ENCODE data around the gene ABCF3.

The ABCF3 gene

DNA sequence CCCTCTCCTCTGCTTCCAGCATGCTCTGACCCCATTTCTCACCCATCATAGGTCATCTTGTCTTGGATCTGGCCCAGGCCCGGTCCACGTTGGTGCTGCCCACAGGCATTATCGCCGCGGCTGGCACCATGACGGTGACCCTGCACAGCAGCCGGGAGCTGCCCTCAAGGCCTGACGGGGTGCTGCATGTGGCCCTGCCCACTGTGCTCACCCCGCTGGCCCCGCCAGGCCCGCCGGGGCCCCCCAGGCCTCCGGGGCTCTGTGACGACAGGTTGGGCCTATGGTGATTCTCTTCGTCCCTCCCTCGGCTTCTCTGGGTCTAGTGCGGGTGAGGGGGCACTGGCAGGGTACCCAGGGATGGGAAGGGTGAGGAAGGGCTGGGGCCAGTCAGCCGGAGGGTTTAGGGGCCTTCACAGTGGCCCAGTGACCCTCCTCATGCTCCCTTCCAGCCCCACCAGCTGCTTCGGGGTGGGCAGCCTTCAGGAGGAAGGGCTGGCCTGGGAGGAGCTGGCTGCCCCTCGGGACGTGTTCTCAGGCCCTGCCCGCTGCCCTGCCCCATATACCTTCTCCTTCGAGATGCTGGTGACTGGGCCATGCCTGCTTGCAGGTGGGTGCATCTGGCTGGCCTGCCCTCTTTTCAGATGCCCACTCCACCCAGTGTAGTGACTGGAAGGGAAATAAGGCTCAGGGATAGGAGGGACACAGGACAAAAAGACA lies 47.3 kb downstream of the ABCF3 start:
- DNase-seq (ENCODE audit: low spot score): no peak

DNA sequence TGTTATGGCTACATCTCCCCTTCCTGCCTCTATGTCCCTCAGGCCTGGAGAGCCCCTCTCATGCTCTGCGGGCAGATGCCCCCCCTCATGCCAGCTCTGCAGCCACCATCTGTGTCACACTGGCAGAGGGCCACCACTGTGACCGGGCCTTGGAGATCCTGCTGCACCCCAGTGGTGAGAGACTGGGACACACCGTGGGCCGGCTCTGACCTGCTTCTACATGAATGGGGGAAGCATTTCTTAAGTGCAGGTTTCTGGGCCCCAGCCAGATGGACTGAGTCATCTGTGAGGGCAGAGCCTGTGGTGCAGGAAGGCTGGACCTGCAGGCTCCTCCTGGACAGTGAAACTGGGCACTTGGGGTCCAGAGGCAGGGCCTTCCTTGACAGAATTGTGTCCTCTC lies 48.2 kb downstream of the ABCF3 start:
- DNase-seq (ENCODE audit: low spot score): peak; percentile 57

DNA sequence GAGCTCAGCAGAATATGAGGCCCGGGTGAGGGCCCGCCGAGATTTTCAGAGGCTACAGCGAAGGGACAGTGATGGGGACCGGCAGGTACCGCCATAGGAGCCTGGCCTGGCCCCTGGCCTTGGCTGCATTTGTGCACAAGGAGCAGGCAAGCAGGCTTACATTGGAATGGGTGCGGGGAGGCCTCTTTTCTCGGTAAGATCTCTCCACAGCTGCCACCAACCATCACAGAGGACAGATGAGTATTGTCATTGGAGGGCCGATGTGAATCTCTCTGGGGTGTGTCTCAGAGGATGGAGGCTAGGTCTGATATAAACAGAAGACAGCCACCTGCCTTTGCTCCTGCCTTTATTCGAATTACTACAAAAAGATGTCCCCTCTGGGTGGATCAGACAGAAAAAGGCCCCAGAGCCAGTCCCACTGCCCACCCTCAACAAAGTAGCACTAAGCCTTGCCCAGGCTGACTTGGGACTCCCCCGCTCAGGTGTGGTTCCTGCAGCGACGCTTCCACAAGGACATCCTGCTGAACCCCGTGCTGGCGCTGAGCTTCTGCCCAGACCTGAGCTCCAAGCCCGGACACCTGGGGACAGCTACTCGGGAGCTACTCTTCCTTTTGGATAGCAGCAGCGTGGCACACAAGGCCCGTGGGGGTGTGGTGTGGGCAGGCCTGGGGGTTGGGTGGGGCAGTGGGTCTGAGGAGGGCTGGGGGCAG lies 48.8 kb downstream of the ABCF3 start:
- no peak for DNase-seq (ENCODE audit: low spot score)

DNA sequence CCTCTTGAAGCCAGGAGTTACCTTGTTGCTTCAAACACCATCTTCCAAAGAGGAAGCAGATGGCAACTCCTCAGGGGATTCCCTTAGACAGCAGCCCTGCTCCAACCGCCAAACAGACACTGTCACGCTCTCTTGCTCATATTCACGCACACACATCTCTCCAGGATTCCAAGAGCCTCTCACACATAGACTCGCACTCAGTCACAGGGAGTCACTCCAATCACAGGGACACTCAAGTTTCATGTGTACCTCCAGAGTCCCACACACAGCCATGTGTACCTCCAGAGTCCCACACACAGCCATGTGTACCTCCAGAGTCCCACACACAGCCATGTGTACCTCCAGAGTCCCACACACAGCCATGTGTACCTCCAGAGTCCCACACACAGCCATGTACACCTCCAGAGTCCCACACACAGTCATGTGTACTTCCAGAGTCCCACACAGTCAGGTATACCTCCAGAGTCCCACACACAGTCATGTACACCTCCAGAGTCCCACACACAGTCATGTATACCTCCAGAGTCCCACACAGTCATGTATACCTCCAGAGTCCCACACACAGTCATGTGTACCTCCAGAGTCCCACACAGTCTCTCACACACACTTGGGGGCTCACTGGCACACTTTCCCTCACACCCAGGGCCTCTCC lies 49.5 kb downstream of the ABCF3 start:
- DNase-seq (ENCODE audit: low spot score): no peak

DNA sequence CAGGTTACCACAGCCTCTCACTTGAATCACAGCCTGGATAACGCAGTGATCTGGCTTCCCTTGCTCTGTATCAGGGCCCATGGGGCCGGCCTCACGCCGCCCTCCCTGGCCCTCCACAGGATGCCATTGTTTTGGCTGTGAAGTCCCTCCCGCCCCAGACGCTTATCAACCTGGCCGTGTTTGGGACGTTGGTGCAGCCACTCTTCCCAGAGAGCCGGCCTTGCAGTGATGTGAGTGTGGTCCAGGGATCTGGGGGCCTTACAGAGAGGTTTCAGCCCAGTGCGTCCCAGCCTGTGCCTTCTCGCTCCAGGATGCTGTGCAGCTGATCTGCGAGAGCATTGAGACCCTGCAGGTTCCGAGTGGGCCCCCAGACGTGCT lies 50.0 kb downstream of the ABCF3 start:
- DNase-seq (ENCODE audit: low spot score): no peak

DNA sequence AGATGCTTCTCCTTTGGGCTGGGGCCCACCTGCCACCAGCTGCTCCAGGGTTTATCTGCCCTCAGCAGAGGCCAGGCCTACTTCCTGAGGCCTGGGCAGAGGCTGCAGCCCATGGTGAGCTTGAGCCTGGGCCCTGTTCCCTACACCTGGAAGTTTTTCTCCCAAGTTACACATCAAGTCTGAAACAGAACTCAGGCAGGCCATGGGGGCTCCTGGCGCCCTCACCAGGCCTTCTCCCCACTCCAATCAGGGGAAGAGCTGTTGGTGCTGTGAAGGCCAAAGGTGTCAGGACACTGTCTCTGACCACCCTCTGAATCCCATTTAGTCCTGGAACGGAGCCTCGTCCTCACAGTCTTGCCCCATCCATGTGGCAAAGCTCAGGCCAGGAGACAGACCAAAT lies 50.6 kb downstream of the ABCF3 start:
- DNase-seq (ENCODE audit: low spot score): no peak

DNA sequence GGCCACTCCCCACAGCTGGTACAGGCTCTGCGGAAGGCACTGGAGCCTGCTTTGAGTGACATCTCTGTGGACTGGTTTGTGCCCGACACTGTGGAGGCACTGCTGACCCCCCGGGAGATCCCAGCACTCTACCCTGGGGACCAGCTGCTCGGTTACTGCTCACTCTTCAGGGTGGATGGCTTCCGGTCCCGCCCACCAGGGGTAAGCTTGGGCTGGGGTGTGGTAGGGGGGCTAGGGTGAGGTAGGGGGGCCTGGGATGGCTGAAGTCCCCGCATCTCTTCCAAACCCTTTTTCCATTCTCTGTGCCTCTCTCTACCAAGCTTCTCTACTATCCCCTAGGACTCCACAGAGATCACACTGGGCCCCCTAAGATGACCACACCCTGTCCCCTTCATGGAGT lies 51.2 kb downstream of the ABCF3 start:
- DNase-seq (ENCODE audit: low spot score): no peak

DNA sequence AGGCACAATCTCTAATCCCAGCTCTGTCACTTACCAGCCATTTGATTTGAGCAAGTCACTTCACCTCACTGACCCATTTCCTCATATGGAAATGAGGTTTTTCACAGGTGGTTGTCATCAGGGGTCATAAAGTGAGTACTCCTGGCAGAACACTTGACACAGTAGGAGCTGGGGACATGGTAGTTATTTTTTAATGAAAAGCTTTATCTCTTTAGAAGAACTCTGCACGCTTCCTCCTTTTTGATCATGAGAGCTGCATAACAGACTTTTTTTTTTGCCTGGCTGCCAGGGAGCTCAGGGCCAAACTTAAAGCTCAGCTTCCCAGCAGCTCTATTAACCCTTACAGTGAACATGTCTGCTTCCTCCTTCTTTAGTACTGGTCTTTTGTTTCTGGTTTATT lies 51.8 kb downstream of the ABCF3 start:
- no peak for DNase-seq (ENCODE audit: low spot score)

DNA sequence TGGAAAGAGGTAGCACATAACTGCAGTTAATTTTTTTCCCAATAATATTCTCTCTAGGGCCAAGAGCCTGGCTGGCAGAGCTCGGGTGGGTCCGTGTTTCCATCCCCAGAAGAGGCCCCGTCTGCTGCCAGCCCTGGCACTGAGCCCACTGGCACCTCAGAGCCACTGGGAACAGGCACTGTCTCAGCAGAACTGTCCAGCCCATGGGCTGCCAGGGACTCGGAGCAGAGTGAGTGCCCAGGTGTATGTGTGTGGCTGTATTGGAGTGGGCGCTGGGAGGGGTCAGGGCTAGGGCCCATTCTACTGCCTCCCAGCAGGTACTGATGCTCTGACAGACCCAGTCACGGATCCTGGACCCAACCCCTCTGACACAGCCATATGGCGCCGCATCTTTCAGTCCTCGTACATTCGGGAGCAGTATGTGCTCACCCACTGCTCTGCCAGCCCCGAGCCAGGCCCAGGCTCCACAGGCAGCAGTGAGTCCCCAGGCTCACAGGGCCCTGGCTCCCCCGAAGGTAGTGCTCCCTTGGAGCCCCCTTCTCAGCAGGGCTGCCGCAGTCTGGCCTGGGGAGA lies 52.3 kb downstream of the ABCF3 start:
- DNase-seq (ENCODE audit: low spot score): no peak

DNA sequence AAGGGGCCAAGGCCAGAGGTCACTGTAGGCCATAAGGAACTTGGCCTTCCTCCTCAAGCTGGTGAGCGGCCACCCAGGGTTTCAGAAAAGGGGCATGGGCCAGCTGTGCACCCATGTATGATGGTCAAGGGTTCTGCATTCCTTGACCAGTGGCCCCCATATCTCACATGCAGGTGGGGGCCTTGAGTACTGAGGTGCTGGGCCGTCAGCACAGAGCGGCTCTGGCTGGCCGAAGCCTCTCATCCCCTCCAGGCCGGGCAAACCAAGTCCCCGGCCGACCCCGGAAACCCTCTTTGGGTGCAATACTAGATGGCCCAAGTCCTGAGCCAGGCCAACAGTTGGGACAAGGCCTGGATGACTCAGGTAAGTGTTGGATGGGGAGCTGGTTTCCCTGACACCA lies 53.2 kb downstream of the ABCF3 start:
- no peak for DNase-seq (ENCODE audit: low spot score)

DNA sequence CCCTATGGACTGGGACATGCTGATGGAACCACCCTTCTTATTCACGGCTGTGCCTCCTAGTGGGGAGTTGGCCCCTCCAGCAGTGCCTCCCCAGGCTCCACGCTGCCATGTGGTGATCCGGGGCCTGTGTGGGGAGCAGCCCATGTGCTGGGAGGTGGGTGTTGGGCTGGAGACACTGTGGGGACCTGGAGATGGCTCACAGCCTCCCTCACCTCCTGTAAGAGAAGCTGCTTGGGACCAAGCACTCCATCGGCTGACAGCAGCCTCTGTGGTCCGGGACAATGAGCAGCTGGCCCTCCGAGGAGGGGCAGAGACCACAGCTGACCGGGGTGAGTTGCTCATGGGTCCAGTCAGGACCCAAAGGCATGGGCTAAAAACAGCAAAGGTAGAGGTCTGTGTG lies 53.7 kb downstream of the ABCF3 start:
- DNase-seq (ENCODE audit: low spot score): no peak

DNA sequence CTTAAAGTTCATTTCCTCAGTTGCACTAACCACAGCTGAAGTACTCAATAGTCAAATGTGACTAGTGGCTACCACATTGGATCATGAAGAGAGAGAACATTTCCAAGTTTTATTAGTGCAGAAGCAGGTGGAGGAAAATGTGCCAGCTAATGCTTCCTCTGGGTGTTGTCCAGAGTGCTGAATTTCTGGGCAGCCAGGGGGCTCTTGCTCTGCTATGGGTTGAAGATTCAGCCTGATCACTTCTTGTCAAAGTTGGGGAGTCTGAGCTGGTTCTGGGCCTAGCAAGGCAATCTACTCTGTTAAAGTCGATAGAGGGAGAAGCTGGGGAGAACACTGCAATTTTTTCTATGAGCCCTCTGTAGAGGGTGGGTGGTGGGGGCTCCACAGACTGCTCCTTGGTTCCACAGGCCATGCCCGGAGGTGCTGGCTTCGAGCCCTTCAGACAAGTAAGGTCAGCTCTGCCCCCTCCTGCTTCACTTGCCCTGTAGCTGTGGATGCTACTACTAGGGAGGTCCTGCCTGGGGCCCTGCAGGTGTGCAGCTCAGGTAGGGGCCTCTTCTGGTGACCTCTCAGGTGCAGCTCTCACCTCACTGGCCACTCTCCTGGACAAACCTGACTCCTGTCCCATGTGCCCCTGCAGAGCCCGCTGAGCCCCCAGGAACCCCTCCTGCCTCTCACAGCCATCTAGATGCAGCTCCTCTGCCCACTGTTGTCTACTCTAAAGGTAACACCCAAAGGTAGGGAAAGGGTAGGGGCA lies 54.6 kb downstream of the ABCF3 start:
- DNase-seq (ENCODE audit: low spot score): no peak

DNA sequence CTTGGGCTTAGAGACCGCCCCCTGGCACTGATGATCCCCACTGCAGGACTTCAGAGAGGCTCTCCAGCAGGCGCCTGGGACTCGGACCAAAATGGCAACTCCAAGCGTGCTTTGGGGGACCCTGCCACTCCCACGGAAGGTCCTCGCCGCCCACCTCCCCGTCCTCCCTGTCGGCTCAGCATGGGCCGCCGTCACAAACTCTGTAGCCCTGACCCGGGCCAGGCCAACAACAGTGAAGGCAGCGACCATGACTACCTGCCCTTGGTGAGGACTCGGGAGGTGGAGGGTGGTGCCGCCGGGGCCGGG lies 55.1 kb downstream of the ABCF3 start:
- no peak for DNase-seq (ENCODE audit: low spot score)

DNA sequence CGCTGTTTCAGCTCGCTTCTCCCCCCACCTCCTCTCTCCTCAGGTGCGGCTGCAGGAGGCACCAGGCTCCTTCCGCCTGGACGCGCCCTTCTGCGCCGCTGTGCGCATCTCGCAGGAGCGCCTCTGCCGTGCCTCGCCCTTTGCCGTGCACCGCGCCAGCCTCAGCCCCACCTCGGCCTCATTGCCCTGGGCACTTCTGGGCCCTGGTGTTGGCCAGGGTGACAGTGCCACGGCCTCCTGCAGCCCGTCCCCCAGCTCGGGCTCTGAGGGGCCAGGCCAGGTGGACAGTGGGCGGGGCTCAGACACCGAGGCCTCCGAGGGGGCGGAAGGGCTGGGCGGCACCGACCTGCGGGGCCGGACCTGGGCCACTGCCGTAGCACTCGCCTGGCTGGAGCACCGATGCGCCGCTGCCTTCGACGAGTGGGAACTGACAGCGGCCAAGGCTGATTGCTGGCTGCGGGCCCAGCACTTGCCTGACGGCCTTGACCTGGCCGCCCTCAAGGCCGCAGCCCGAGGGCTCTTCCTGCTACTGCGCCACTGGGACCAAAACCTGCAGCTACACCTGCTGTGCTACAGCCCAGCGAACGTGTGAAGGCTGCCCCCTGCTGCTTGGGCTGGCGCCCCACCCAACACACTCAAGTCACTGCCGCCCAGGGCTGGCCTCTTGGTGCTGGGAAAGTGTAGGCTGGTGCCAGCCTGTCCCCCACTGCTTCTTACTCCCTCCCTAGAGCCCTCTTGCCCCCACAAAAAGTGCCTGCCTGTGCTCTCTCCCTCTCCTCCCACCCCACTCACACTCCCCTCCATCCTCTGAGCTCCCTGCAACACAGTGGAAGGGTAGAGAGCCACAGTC lies 55.7 kb downstream of the ABCF3 start:
- DNase-seq (ENCODE audit: low spot score): no peak

DNA sequence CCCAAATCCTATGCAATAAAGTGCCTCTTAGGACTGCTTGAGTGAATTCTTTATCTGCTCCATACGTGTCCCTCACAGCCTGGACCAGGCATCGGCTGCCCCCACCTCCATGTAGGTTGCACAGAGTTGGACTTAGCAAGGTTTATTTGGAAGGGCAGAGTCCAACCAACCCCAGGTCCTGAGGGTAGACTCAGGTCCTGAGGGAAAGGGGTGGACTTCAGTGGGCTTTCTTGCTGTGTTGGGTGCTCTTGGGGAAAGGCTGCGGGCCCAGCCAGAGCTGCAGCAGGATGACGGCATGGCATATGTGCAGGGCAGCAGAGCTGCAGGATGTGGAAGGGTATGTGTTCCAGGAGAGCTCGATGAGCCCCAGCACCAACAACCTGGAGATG lies 56.3 kb downstream of the ABCF3 start:
- no peak for DNase-seq (ENCODE audit: low spot score)

All from globus pallidus (tissue), 1 donor.